ENCODE measurements around the gene ZNF516. TPM values are rescaled to one million over a fixed set of nuclear protein-coding genes. Genes with fewer than 3 reads are reported as not detected.

Gene ZNF516
- total and polyA plus RNA-seq, 10 of the 15 experiments (the other 5 are each of a cell fraction or from before 2014, with no cell fraction given) = 2.0 to 32.0 (median 8.3) TPM

DNA sequence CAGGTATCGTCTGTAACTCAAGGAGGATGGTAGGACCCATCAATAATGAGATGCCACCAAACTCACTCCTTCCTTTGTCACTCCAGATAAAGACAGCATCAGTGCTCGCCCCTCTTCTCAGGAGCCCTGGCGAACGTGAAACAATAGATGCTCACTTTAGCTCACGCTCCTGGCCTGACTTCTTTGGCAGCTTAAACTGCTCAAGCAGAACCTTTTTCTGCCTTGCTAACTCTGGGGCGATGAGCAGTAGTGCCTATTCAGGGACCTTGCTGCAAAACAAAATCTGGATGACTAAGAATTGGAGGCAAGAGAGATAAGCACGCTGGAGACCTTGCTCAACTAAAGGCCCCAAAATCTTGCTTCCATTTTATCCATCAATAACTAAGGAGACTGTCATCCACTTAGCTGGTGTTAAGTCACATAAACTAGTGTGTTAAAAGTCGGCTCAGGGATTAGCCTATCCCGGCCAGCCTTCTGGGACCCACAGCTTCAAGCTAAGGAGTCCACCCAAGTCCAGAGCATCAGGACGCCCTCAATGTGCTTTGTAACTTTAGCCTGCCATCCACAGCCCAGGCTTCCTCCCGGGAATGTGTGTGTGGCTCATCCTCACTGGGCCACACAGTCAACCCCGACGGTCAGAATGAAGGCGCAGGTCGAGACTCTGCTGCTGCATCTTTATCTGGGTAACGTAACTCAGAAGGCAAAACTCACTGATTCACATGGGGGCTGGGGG lies 38.9 kb downstream of the ZNF516 start:
- H4K20me1 ChIP-seq (ENCODE audit: control insufficient read depth, insufficient read depth) = no peaks in the 10 kb centered on the region
- intact Hi-C loops (cut with micrococcal nuclease; ENCODE audit: unreplicated experiment) = loop anchor here (2.0 kb wide), 1 partner anchor 37 kb away; no protein-coding TSS in a partner anchor

More for the DNA sequence above, 38.9 kb downstream of the ZNF516 start:
- Histone ChIP-seq H3K36me3 (ENCODE audit: control insufficient read depth in 2 of 2, insufficient read depth in 2 of 2, low read length in 1 of 2) (peaks cover 0 to 13% of the 10 kb centered on the region in 2 experiments; a peak in 2 of 4 replicates), H3K4me1 (ENCODE audit: control insufficient read depth, insufficient read depth, low read length) (peaks cover 17% of the 10 kb centered on the region), H3K27ac (ENCODE audit: control insufficient read depth, insufficient read depth) (peak overlapping the region; percentile 48), H2AFZ (ENCODE audit: control insufficient read depth, low read depth, low read length) (no peak overlapping the region), H3K9ac (ENCODE audit: control insufficient read depth, insufficient read depth, low read length) (no peak overlapping the region), H3K79me2 (ENCODE audit: control insufficient read depth, insufficient read depth, low read length) (peaks cover 76% of the 10 kb centered on the region), H3K4me2 (ENCODE audit: control insufficient read depth, insufficient read depth) (peak overlapping the region; percentile 77), H3K27me3 (replicated peaks in 1 of 2; ENCODE audit: control insufficient read depth in 2 of 2, insufficient read depth in 2 of 2, low read length in 1 of 2) (no peaks in the 10 kb centered on the region), H3K9me3 (replicated peaks; ENCODE audit: control insufficient read depth, insufficient read depth, low read length) (no peaks in the 10 kb centered on the region), H3K4me3 (no peak overlapping the region; the same call in 1 of the 2 replicates)
- ATAC-seq = peak; percentile 49
- ChIA-PET POLR2A (interaction anchor here (1.3 kb wide), 1 partner anchor 37 kb away, joined by 3 read pairs; no protein-coding TSS in a partner anchor), RAD21 (ENCODE audit: unreplicated experiment) (no interaction called here), CTCF (interaction anchor here (1.1 to 1.2 kb wide), 2 partner anchors 29 to 164 kb away, joined by 3 read pairs; no protein-coding TSS in a partner anchor), SMC1A (ENCODE audit: uncharacterized antibody, unreplicated experiment) (interaction anchor here (1.0 to 3.1 kb wide), 2 partner anchors 11 to 17 kb away, joined by 4 to 11 read pairs; no protein-coding TSS in a partner anchor)
- FAIRE-seq = no peak
- WGBS (ENCODE audit: insufficient coverage, insufficient replicate concordance, low lambda C conversion rate, missing lambda C conversion rate) = 32% methylated on average over 16 of the region's 16 CpGs
- DNase-seq (ENCODE audit: low read depth, low spot score) = no peak
- TF ChIP-seq NBN (IDR thresholded peaks at IDR 0.05) (no peak), ATF2 (IDR thresholded peaks at IDR 0.05; ENCODE audit: low read length) (0 out of 2 replicates have a peak, but pooled peaks have one; percentile 0)
- no TSS peak for BruUV-seq (replicated peaks)
- in situ Hi-C loops (cut with MboI) = no loop called here

All from GM12878 (cell line).